ENCODE results near the gene CTU2. TPM values are rescaled to one million over a fixed set of nuclear protein-coding genes. Genes with fewer than 3 reads are reported as not detected.

The CTU2 gene
- total RNA-seq, 1 experiment from 2014 or later = 52.4 TPM

DNA sequence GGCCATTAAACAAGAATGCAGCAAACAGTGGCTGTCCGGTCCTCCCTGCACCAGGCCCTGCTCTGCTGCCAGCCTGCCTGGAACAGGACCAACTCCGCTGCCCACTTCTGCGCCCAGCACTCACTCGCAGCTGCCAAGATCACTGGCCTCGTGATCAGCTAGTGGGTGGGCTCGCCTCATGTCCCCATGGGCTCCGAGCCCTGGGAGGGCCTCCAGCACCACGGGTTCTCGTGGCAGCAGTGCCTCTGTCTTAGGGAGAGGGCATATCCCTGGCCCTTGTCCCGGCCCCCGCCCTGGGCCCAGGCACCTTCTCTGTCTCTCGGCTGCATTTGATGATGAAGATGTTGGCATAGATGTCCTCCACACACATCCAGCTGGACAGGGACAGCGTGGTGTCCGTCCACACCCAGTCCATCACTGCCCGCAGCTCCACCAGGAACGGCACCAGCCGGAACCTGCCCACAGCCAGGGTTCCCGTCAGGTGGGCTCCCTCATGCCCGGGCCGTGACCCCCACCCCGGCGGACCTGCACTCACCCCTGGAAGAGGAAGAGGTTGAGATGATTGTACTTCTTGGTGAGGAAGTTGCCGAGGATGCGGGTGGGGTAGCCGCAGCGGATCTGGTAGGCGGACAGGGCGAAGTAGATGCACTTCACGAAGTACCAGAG lies 13.1 kb downstream of the CTU2 start:
- no peak for TF ChIP-seq ZNF121 (CRISPR knock-in tag; IDR thresholded peaks at IDR 0.05)
- TF ChIP-seq, protein P1, sequence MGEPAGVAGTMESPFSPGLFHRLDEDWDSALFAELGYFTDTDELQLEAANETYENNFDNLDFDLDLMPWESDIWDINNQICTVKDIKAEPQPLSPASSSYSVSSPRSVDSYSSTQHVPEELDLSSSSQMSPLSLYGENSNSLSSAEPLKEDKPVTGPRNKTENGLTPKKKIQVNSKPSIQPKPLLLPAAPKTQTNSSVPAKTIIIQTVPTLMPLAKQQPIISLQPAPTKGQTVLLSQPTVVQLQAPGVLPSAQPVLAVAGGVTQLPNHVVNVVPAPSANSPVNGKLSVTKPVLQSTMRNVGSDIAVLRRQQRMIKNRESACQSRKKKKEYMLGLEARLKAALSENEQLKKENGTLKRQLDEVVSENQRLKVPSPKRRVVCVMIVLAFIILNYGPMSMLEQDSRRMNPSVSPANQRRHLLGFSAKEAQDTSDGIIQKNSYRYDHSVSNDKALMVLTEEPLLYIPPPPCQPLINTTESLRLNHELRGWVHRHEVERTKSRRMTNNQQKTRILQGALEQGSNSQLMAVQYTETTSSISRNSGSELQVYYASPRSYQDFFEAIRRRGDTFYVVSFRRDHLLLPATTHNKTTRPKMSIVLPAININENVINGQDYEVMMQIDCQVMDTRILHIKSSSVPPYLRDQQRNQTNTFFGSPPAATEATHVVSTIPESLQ (CRISPR knock-in tag; IDR thresholded peaks at IDR 0.05) = no peak
- Mint-ChIP-seq H3K4me1 (no peaks in the 10 kb centered on the region), H3K9me3 (no peaks in the 10 kb centered on the region), H3K27me3 (ENCODE audit: low read depth) (no peaks in the 10 kb centered on the region), H3K4me3 (no peak overlapping the region), H3K36me3 (peaks cover 12% of the 10 kb centered on the region), H3K27ac (no peak overlapping the region)
- ChIA-PET POLR2A (no interaction called here), CTCF (interaction anchor here (0.5 to 5.1 kb wide), 2 partner anchors 18 to 160 kb away, joined by 7 to 41 read pairs; no protein-coding TSS in a partner anchor)
- DNase-seq (ENCODE audit: low spot score) (no peak), ATAC-seq (no peak)

DNA sequence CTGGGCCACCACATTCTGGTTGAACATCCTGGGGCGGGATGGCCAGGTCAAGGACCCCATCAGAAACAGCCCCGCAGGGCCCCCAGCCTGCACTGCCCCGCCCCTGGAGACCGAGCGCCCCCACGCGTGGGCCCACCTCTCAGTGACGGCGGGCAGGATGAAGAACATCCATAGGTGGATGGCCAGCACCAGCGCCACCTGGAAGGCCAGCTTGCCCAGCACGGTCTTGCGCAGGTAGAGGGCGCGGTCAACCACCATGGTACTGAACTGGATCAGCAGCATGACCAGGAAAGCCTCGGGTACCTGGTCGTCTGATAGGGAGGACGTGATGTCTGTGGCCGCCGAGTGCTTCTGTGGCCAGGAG lies 13.6 kb downstream of the CTU2 start:
- Mint-ChIP-seq H3K27ac (no peak overlapping the region), H3K27me3 (ENCODE audit: low read depth) (no peaks in the 10 kb centered on the region), H3K4me3 (no peak overlapping the region), H3K4me1 (no peaks in the 10 kb centered on the region), H3K9me3 (no peaks in the 10 kb centered on the region), H3K36me3 (peaks cover 12% of the 10 kb centered on the region)
- CTCF ChIA-PET = interaction anchor here (5.1 kb wide), 1 partner anchor 17 kb away, joined by 41 read pairs; no protein-coding TSS in a partner anchor
- POLR2A ChIA-PET = no interaction called here
- ATAC-seq (no peak), DNase-seq (ENCODE audit: low spot score) (no peak)
- TF ChIP-seq JAZF1 (CRISPR knock-in tag; IDR thresholded peaks at IDR 0.05) (no peak), ZNF232 (CRISPR knock-in tag; IDR thresholded peaks at IDR 0.05) (no peak), SMAD3 (CRISPR knock-in tag; IDR thresholded peaks at IDR 0.05; ENCODE audit: borderline replicate concordance) (no peak), MYBL2 (CRISPR knock-in tag; IDR thresholded peaks at IDR 0.05) (no peak), PRRX2 (CRISPR knock-in tag; IDR thresholded peaks at IDR 0.05) (no peak), SOX15 (CRISPR knock-in tag; IDR thresholded peaks at IDR 0.05) (no peak), SP1 (CRISPR knock-in tag; conservative IDR thresholded peaks at IDR 0.05) (no peak), SMAD4 (CRISPR knock-in tag; IDR thresholded peaks at IDR 0.05) (no peak)
- TF ChIP-seq, protein P2, sequence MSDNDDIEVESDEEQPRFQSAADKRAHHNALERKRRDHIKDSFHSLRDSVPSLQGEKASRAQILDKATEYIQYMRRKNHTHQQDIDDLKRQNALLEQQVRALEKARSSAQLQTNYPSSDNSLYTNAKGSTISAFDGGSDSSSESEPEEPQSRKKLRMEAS (CRISPR knock-in tag; IDR thresholded peaks at IDR 0.05) = no peak
- TF ChIP-seq, protein P3, sequence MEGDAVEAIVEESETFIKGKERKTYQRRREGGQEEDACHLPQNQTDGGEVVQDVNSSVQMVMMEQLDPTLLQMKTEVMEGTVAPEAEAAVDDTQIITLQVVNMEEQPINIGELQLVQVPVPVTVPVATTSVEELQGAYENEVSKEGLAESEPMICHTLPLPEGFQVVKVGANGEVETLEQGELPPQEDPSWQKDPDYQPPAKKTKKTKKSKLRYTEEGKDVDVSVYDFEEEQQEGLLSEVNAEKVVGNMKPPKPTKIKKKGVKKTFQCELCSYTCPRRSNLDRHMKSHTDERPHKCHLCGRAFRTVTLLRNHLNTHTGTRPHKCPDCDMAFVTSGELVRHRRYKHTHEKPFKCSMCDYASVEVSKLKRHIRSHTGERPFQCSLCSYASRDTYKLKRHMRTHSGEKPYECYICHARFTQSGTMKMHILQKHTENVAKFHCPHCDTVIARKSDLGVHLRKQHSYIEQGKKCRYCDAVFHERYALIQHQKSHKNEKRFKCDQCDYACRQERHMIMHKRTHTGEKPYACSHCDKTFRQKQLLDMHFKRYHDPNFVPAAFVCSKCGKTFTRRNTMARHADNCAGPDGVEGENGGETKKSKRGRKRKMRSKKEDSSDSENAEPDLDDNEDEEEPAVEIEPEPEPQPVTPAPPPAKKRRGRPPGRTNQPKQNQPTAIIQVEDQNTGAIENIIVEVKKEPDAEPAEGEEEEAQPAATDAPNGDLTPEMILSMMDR (IDR thresholded peaks at IDR 0.05) = no peak
- TF ChIP-seq, protein P4, sequence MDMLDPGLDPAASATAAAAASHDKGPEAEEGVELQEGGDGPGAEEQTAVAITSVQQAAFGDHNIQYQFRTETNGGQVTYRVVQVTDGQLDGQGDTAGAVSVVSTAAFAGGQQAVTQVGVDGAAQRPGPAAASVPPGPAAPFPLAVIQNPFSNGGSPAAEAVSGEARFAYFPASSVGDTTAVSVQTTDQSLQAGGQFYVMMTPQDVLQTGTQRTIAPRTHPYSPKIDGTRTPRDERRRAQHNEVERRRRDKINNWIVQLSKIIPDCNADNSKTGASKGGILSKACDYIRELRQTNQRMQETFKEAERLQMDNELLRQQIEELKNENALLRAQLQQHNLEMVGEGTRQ (CRISPR knock-in tag; IDR thresholded peaks at IDR 0.05) = no peak

DNA sequence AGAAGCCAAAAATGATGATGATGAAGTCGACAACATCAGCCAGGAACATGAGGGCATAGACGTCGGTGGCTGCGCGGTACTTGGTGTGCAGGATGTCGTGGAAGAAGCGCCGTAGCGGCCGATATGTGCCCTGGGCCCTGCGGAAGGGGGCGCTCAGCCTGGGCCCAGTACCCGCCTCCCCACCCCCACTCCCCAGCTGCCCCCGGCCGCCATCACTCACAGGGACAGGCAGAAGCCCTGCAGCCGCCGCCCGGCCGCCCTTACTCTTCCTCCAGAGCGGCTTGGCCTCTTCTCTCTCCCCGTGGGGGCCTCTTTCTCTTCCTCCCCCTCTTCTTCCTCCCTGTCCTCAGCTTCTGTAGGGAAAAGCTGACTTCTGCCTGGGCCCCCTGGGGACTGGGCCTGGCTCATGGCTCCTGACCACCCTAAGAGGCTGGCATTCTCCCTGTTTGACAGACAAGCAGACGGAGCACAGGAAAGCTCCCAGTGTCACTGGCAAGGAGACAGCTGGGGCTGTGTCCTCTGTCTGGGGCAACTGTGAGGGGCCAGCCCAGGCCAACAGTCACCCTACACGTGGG lies 14.2 kb downstream of the CTU2 start:
- DNase-seq (ENCODE audit: low spot score) (no peak), ATAC-seq (no peak)
- no peak overlapping the region for H3K27ac Mint-ChIP-seq
- no peak overlapping the region for H3K4me3 Mint-ChIP-seq
- H3K4me1 Mint-ChIP-seq = no peaks in the 10 kb centered on the region
- POLR2A ChIA-PET = no interaction called here
- no peaks in the 10 kb centered on the region for H3K27me3 Mint-ChIP-seq (ENCODE audit: low read depth)
- no peaks in the 10 kb centered on the region for H3K9me3 Mint-ChIP-seq
- CTCF ChIA-PET = interaction anchor here (5.1 kb wide), 1 partner anchor 17 kb away, joined by 41 read pairs; no protein-coding TSS in a partner anchor
- H3K36me3 Mint-ChIP-seq = peaks cover 12% of the 10 kb centered on the region
- no peak for TF ChIP-seq ZNF232 (CRISPR knock-in tag; IDR thresholded peaks at IDR 0.05)
- TF ChIP-seq MYBL2 (CRISPR knock-in tag; IDR thresholded peaks at IDR 0.05) = no peak
- TF ChIP-seq, protein P5, sequence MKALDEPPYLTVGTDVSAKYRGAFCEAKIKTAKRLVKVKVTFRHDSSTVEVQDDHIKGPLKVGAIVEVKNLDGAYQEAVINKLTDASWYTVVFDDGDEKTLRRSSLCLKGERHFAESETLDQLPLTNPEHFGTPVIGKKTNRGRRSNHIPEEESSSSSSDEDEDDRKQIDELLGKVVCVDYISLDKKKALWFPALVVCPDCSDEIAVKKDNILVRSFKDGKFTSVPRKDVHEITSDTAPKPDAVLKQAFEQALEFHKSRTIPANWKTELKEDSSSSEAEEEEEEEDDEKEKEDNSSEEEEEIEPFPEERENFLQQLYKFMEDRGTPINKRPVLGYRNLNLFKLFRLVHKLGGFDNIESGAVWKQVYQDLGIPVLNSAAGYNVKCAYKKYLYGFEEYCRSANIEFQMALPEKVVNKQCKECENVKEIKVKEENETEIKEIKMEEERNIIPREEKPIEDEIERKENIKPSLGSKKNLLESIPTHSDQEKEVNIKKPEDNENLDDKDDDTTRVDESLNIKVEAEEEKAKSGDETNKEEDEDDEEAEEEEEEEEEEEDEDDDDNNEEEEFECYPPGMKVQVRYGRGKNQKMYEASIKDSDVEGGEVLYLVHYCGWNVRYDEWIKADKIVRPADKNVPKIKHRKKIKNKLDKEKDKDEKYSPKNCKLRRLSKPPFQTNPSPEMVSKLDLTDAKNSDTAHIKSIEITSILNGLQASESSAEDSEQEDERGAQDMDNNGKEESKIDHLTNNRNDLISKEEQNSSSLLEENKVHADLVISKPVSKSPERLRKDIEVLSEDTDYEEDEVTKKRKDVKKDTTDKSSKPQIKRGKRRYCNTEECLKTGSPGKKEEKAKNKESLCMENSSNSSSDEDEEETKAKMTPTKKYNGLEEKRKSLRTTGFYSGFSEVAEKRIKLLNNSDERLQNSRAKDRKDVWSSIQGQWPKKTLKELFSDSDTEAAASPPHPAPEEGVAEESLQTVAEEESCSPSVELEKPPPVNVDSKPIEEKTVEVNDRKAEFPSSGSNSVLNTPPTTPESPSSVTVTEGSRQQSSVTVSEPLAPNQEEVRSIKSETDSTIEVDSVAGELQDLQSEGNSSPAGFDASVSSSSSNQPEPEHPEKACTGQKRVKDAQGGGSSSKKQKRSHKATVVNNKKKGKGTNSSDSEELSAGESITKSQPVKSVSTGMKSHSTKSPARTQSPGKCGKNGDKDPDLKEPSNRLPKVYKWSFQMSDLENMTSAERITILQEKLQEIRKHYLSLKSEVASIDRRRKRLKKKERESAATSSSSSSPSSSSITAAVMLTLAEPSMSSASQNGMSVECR (CRISPR knock-in tag; IDR thresholded peaks at IDR 0.05; ENCODE audit: borderline replicate concordance) = no peak
- TF ChIP-seq TEAD1 (CRISPR knock-in tag; IDR thresholded peaks at IDR 0.05) = no peak
- TF ChIP-seq, protein P6, sequence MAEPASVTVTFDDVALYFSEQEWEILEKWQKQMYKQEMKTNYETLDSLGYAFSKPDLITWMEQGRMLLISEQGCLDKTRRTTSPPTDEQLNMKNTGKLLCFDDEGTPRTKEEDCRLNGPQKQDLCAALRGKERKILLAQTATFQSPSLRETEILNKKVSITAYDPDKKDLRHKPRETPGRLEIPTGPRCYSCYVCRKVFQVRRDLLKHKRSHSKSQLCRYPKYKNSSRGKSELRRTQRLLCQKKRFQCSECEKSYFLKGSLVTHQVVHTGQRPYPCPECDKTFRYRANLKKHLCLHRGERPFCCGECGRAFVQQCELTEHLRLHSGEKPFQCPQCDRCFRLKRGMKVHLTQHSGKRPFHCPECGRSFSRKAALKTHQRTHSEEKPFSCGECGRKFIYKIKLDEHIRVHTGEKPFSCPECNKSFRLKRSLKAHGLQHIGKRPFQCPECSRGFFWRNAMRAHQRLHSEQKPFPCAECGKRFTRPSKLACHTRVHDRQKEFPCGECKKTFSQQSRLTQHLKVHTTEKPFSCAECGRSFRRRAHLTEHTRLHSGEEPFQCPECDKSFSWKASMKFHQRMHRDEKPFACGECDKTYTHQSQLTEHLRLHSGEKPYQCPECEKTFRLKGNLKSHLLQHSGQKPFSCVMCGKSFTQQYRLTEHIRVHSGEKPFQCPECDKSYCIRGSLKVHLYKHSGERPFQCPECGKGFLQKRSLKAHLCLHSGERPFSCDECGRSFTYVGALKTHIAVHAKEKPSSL (CRISPR knock-in tag; conservative IDR thresholded peaks at IDR 0.05) = no peak
